Measurements from ENCODE around the gene CADM1. TPM values are rescaled to one million over a fixed set of nuclear protein-coding genes. Genes with fewer than 3 reads are reported as not detected.

Gene CADM1
- total RNA-seq, 1 experiment from 2014 or later: 0.79 TPM

- Histone ChIP-seq H3K36me3 (ENCODE audit: control insufficient read depth in 1 of 2, insufficient read depth in 2 of 2, low read length in 2 of 2) (no peaks in the 10 kb centered on the region), H3K4me1 (ENCODE audit: control insufficient read depth in 1 of 2, insufficient read depth in 2 of 2, low read length in 2 of 2) (no peaks in the 10 kb centered on the region), H3K9me3 (ENCODE audit: control insufficient read depth in 1 of 2, insufficient read depth in 1 of 2, low read depth in 1 of 2, low read length in 2 of 2) (no peaks in the 10 kb centered on the region; a peak in 2 of 4 replicates), H3K9ac (ENCODE audit: low read length) (no peak overlapping the region), H3K9me2 (ENCODE audit: insufficient read depth) (no peaks in the 10 kb centered on the region), H3K79me2 (ENCODE audit: insufficient read depth, low read length) (no peaks in the 10 kb centered on the region), H3K27me3 (ENCODE audit: insufficient read depth, low read length) (no peaks in the 10 kb centered on the region), H4K20me1 (ENCODE audit: insufficient read depth) (no peaks in the 10 kb centered on the region), H3K27ac (ENCODE audit: low read depth, low read length) (no peak overlapping the region), H2AFZ (ENCODE audit: low read depth, low read length, poor library complexity, severe bottlenecking) (no peak overlapping the region), H3K4me2 (ENCODE audit: low read length) (no peak overlapping the region), H3K4me3 (replicated peaks in 1 of 2; ENCODE audit: low read depth in 1 of 2, low read length in 2 of 2) (no peak overlapping the region)
- DNase-seq (ENCODE audit: low read depth, low spot score): no peak
- POLR2A ChIA-PET: no interaction called here
- BruUV-seq (replicated peaks): no TSS peak
- CTCF ChIA-PET: no interaction called here
- TF ChIP-seq SRF (IDR thresholded peaks at IDR 0.05; ENCODE audit: low read depth) (no peak), EZH2 (IDR thresholded peaks at IDR 0.05) (no peak), EZH2phosphoT487 (IDR thresholded peaks at IDR 0.05; ENCODE audit: borderline replicate concordance) (no peak), EGR1 (IDR thresholded peaks at IDR 0.05; ENCODE audit: low read depth) (no peak), TCF7L2 (IDR thresholded peaks at IDR 0.05; ENCODE audit: borderline replicate concordance, extremely low read depth, insufficient read depth, insufficient read length) (no peak), CTCF (IDR thresholded peaks at IDR 0.05 in 2 of 3, conservative IDR thresholded peaks at IDR 0.05 in 1 of 3; ENCODE audit: borderline replicate concordance in 1 of 3, insufficient read depth in 1 of 3, low read depth in 2 of 3, low read length in 2 of 3) (no peak), JUND (IDR thresholded peaks at IDR 0.05) (no peak), MAX (IDR thresholded peaks at IDR 0.05) (no peak), RAD21 (IDR thresholded peaks at IDR 0.05; ENCODE audit: low read depth) (no peak), ATF3 (IDR thresholded peaks at IDR 0.05) (no peak), CEBPB (IDR thresholded peaks at IDR 0.05; ENCODE audit: low read depth) (no peak), ELF1 (IDR thresholded peaks at IDR 0.05; ENCODE audit: borderline replicate concordance, low read depth) (no peak), SIN3A (IDR thresholded peaks at IDR 0.05; ENCODE audit: low read depth) (no peak), POLR2A (IDR thresholded peaks at IDR 0.05; ENCODE audit: borderline replicate concordance, extremely low read depth, insufficient read depth, insufficient read length) (no peak), CBX3 (IDR thresholded peaks at IDR 0.05; ENCODE audit: low read depth) (no peak)
- intact Hi-C loops (cut with micrococcal nuclease): no loop called here
- RAD21 ChIA-PET (ENCODE audit: low non-redundant PET in 1 of 2, low total read pairs in 2 of 2, uncharacterized antibody in 2 of 2, unreplicated experiment in 2 of 2): no interaction called here
- ATAC-seq: no peak
Measured at GRCh38 chr11:115298300-115299012, 205.8 kb downstream of the CADM1 start.

Measured in HCT116 (cell line).